ENCODE data around the gene JUN.

JUN gene

GRCh38 chr1:58773406-58773840, 10.4 kb downstream of the JUN start:
- TF ChIP-seq CTCF (IDR thresholded peaks at IDR 0.05; ENCODE audit: low read length, missing control alignments) = no peak
- DNase-seq (ENCODE audit: low read depth) = peak; percentile 91
- H3K4me3 ChIP-seq (replicated peaks; ENCODE audit: low read depth, low read length) = no peak overlapping the region

- TF ChIP-seq CTCF (IDR thresholded peaks at IDR 0.05; ENCODE audit: low read length, missing control alignments) = no peak
- DNase-seq (ENCODE audit: low read depth) = no peak
- no peak overlapping the region for H3K4me3 ChIP-seq (replicated peaks; ENCODE audit: low read depth, low read length)
These were observed 14.0 kb downstream of the JUN start for GRCh38 chr1:58769809-58770320.

GRCh38 chr1:58768971-58769808, 14.7 kb downstream of the JUN start:
- H3K4me3 ChIP-seq (replicated peaks; ENCODE audit: low read depth, low read length) = no peak overlapping the region
- peak; percentile 82 for TF ChIP-seq CTCF (IDR thresholded peaks at IDR 0.05; ENCODE audit: low read length, missing control alignments)
- peak; percentile 78 for DNase-seq (ENCODE audit: low read depth)

- H3K4me3 ChIP-seq (replicated peaks; ENCODE audit: low read depth, low read length) = no peak overlapping the region
- TF ChIP-seq CTCF (IDR thresholded peaks at IDR 0.05; ENCODE audit: low read length, missing control alignments) = no peak
- no peak for DNase-seq (ENCODE audit: low read depth)
These were observed 15.6 kb downstream of the JUN start for GRCh38 chr1:58768191-58768731.

GRCh38 chr1:58767143-58767542, 16.7 kb downstream of the JUN start:
- no peak for DNase-seq (ENCODE audit: low read depth)
- H3K4me3 ChIP-seq (replicated peaks; ENCODE audit: low read depth, low read length) = no peak overlapping the region

GRCh38 chr1:58765441-58765840, 18.4 kb downstream of the JUN start:
- TF ChIP-seq CTCF (IDR thresholded peaks at IDR 0.05; ENCODE audit: low read length, missing control alignments) = no peak
- no peak for DNase-seq (ENCODE audit: low read depth)
- no peak overlapping the region for H3K4me3 ChIP-seq (replicated peaks; ENCODE audit: low read depth, low read length)

More at GRCh38 chr1:58767143-58767542, 16.7 kb downstream of the JUN start:
- no peak for TF ChIP-seq CTCF (IDR thresholded peaks at IDR 0.05; ENCODE audit: low read length, missing control alignments)

Data from fibroblast of pulmonary artery (primary cell).